Measurements from ENCODE around the gene TMCO6. TPM values are rescaled to one million over a fixed set of nuclear protein-coding genes. Genes with fewer than 3 reads are reported as not detected.
"Not testable (repeated sequence)": the region's sequence is repeated elsewhere in the genome, so short reads cannot be mapped to it uniquely, and the experiment has no call there.

The TMCO6 gene
- total and polyA plus RNA-seq, 2 experiments from 2014 or later: 5.6 to 14.4 TPM

DNA sequence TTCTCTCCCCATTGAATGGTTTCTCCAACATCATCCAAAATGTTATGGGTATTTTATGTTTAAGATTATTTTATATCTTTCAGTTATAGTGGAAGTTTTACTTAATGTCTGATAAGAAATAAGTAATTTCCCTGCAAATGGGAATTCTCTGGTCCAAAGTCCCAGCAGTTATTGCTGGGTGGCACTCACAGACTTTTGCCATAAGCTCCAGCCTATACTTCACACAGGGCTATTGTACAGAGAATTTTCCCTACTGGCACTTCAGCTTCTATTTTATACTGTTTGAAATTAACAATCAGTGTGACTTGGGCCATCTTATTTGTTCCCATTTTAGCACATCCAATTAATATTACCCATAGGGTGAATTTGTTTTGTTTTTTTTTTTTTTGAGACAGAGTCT is 39.2 kb upstream of the TMCO6 start:
- no peaks in the 10 kb centered on the region for H4K20me1 ChIP-seq (ENCODE audit: insufficient read depth)
- no peak overlapping the region for H2AFZ ChIP-seq
- in situ Hi-C loops (cut with MboI): no loop called here
- H3K4me3 ChIP-seq: no peak overlapping the region
- no peaks in the 10 kb centered on the region; the same call in 1 of the 2 replicates for H3K27me3 ChIP-seq (replicated peaks; ENCODE audit: insufficient read depth)
- no peaks in the 10 kb centered on the region for H3K4me1 ChIP-seq (ENCODE audit: insufficient read depth)
- peaks cover 7% of the 10 kb centered on the region; the same call in 1 of the 2 replicates for H3F3A ChIP-seq (ENCODE audit: insufficient read depth)
- no peak overlapping the region for H3K4me2 ChIP-seq (ENCODE audit: unreplicated experiment)
- TF ChIP-seq EZH2 (IDR thresholded peaks at IDR 0.05; ENCODE audit: insufficient read depth, poor library complexity, severe bottlenecking): no peak
- no peaks in the 10 kb centered on the region for H3K9me2 ChIP-seq (ENCODE audit: insufficient read depth)
- no peak for DNase-seq
- no peaks in the 10 kb centered on the region for H3K79me2 ChIP-seq (ENCODE audit: insufficient read depth)
- H3K36me3 ChIP-seq (ENCODE audit: low read depth): no peaks in the 10 kb centered on the region
- H3K9me3 ChIP-seq (ENCODE audit: low read depth): no peaks in the 10 kb centered on the region
- H3K9ac ChIP-seq: no peak overlapping the region
- H3K27ac ChIP-seq: no peak overlapping the region

DNA sequence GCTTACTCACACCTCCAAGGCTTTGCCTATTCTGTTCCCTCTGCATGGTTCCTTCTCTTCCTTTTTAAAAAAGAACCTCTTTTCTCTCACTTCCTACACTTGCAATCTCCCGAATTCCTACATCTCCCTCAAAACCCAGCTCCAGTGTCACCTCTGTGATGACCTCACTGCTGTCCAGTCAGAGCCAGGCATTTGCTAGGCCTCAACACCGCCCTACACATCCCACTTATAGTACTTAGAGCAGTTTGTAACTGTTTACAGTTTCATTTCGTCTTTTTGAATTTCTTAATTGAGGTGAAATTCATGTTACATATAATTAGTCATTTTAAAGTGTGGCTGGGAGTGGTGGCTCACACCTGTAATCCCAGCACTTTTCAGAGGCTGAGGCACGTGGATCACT is 37.1 kb upstream of the TMCO6 start:
- WGBS, 2 experiments (ENCODE audit: low coverage in 1 of 2, low lambda C conversion rate in 2 of 2, missing lambda C conversion rate in 2 of 2): 70 to 76% methylated on average over 4 of the region's 4 CpGs
- no peak for DNase-seq
- no peaks in the 10 kb centered on the region for H3K9me3 ChIP-seq (ENCODE audit: low read depth)
- peaks cover 7% of the 10 kb centered on the region; the same call in 1 of the 2 replicates for H3F3A ChIP-seq (ENCODE audit: insufficient read depth)
- no peaks in the 10 kb centered on the region for H3K36me3 ChIP-seq (ENCODE audit: low read depth)
- H3K27me3 ChIP-seq (replicated peaks; ENCODE audit: insufficient read depth): no peaks in the 10 kb centered on the region
- in situ Hi-C loops (cut with MboI): no loop called here
- no peaks in the 10 kb centered on the region for H3K79me2 ChIP-seq (ENCODE audit: insufficient read depth)
- no peak overlapping the region for H3K4me3 ChIP-seq
- no peaks in the 10 kb centered on the region for H3K9me2 ChIP-seq (ENCODE audit: insufficient read depth)
- no peak overlapping the region for H2AFZ ChIP-seq
- H4K20me1 ChIP-seq (ENCODE audit: insufficient read depth): no peaks in the 10 kb centered on the region
- TF ChIP-seq EZH2 (IDR thresholded peaks at IDR 0.05; ENCODE audit: insufficient read depth, poor library complexity, severe bottlenecking) (no peak), EZH2phosphoT487 (IDR thresholded peaks at IDR 0.05; ENCODE audit: insufficient read depth, low read depth) (no peak)
- peak overlapping the region; percentile 60; the same call in 1 of the 2 replicates for H3K27ac ChIP-seq
- H3K9ac ChIP-seq: no peak overlapping the region
- no peaks in the 10 kb centered on the region for H3K4me1 ChIP-seq (ENCODE audit: insufficient read depth)
- H3K4me2 ChIP-seq (ENCODE audit: unreplicated experiment): no peak overlapping the region

DNA sequence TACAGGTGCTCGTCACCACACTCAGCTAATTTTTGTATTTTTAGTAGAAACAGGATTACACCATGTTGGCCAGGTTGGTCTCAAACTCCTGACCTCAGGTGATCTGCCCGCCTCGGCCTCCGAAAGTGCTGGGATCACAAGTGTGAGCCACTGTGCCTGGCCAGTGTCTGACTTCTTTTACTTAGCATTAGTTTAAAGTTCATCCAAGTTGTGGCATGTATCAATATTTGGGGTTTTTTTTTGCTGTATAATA is 35.9 kb upstream of the TMCO6 start:
- WGBS, 2 experiments (ENCODE audit: low coverage in 1 of 2, low lambda C conversion rate in 2 of 2, missing lambda C conversion rate in 2 of 2): 87 to 89% methylated on average over 4 of the region's 4 CpGs
- in situ Hi-C loops (cut with MboI): not testable (repeated sequence)

DNA sequence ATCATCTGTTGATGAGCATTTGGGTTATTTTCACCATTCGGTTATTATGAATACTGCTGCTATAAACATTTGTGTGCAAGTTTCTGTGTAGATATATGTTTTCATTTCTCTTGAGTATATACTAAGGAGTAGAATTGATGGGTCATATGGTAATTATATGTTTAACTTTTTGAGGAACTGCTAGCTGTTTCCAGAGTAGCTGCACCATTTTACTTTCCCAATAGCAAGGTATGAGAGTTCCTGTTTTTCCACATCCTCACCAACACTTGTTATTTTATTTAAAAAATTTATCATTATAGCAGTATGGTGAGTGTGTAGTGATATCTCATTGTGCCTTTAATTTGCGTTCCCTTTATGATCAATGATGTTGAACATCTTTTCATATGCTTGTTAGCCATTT is 35.5 kb upstream of the TMCO6 start:
- no peaks in the 10 kb centered on the region for H3K9me2 ChIP-seq (ENCODE audit: insufficient read depth)
- H3K79me2 ChIP-seq (ENCODE audit: insufficient read depth): no peaks in the 10 kb centered on the region
- H4K20me1 ChIP-seq (ENCODE audit: insufficient read depth): no peaks in the 10 kb centered on the region
- no peaks in the 10 kb centered on the region for H3K27me3 ChIP-seq (replicated peaks; ENCODE audit: insufficient read depth)
- peaks cover under 1% of the 10 kb centered on the region for H3K4me1 ChIP-seq (ENCODE audit: insufficient read depth)
- no peak for DNase-seq
- H3K4me3 ChIP-seq: no peak overlapping the region
- no peaks in the 10 kb centered on the region for H3K36me3 ChIP-seq (ENCODE audit: low read depth)
- H3F3A ChIP-seq (ENCODE audit: insufficient read depth): peaks cover 7% of the 10 kb centered on the region; the same call in 1 of the 2 replicates
- 84 to 95% methylated on average over 2 of the region's 2 CpGs for WGBS, 2 experiments (ENCODE audit: low coverage in 1 of 2, low lambda C conversion rate in 2 of 2, missing lambda C conversion rate in 2 of 2)
- no peak for TF ChIP-seq EZH2phosphoT487 (IDR thresholded peaks at IDR 0.05; ENCODE audit: insufficient read depth, low read depth)
- no peak for TF ChIP-seq EZH2 (IDR thresholded peaks at IDR 0.05; ENCODE audit: insufficient read depth, poor library complexity, severe bottlenecking)
- H3K4me2 ChIP-seq (ENCODE audit: unreplicated experiment): no peak overlapping the region
- H3K9ac ChIP-seq: no peak overlapping the region
- in situ Hi-C loops (cut with MboI): no loop called here
- no peaks in the 10 kb centered on the region for H3K9me3 ChIP-seq (ENCODE audit: low read depth)
- no peak overlapping the region for H3K27ac ChIP-seq
- H2AFZ ChIP-seq: no peak overlapping the region

More for the DNA sequence above, 35.9 kb upstream of the TMCO6 start:
- H3K4me1 ChIP-seq (ENCODE audit: insufficient read depth); DNase-seq; H3K9me3 ChIP-seq (ENCODE audit: low read depth); H3K79me2 ChIP-seq (ENCODE audit: insufficient read depth); H3K9me2 ChIP-seq (ENCODE audit: insufficient read depth); H3K4me2 ChIP-seq (ENCODE audit: unreplicated experiment); H4K20me1 ChIP-seq (ENCODE audit: insufficient read depth); H3K27me3 ChIP-seq (replicated peaks; ENCODE audit: insufficient read depth); H2AFZ ChIP-seq; H3K36me3 ChIP-seq (ENCODE audit: low read depth); H3K4me3 ChIP-seq; H3F3A ChIP-seq (ENCODE audit: insufficient read depth); H3K27ac ChIP-seq; H3K9ac ChIP-seq: not testable (repeated sequence)

DNA sequence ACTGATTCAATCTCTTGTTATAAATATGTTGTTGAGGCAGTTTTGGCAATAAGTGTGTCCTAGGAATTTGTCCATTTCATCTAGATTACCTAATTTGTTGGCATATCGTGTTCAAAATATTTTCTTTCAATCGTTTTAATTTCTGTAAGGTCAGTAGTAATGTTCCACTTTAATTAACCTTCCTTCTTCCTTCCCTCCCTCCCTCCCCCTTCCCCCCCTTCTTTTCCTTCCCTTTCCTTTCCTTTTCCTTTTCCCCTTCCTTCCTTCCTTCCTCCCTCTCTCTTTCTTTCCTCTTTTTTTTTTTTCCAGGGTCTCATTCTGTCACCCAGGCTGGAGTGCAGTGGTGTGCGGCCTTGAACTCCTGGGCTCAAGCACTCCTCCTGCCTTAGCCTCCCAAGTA is 33.4 kb upstream of the TMCO6 start:
- Histone ChIP-seq H2AFZ (no peak overlapping the region), H3K9me3 (ENCODE audit: low read depth) (no peaks in the 10 kb centered on the region), H3K9me2 (ENCODE audit: insufficient read depth) (no peaks in the 10 kb centered on the region), H3K79me2 (ENCODE audit: insufficient read depth) (no peaks in the 10 kb centered on the region), H3F3A (ENCODE audit: insufficient read depth) (peaks cover 7% of the 10 kb centered on the region; the same call in 1 of the 2 replicates), H3K4me1 (ENCODE audit: insufficient read depth) (peaks cover 11% of the 10 kb centered on the region), H3K4me2 (ENCODE audit: unreplicated experiment) (no peak overlapping the region), H3K9ac (no peak overlapping the region), H3K36me3 (ENCODE audit: low read depth) (no peaks in the 10 kb centered on the region), H3K27ac (no peak overlapping the region), H4K20me1 (ENCODE audit: insufficient read depth) (no peaks in the 10 kb centered on the region), H3K4me3 (no peak overlapping the region), H3K27me3 (replicated peaks; ENCODE audit: insufficient read depth) (no peaks in the 10 kb centered on the region)
- DNase-seq: no peak
- TF ChIP-seq EZH2 (IDR thresholded peaks at IDR 0.05; ENCODE audit: insufficient read depth, poor library complexity, severe bottlenecking) (no peak), EZH2phosphoT487 (IDR thresholded peaks at IDR 0.05; ENCODE audit: insufficient read depth, low read depth) (no peak)
- 48 to 57% methylated on average over 3 of the region's 3 CpGs for WGBS, 2 experiments (ENCODE audit: low coverage in 1 of 2, low lambda C conversion rate in 2 of 2, missing lambda C conversion rate in 2 of 2)
- in situ Hi-C loops (cut with MboI): no loop called here

Data from GM23248 (cell line).